ENCODE results near the gene GATD1. TPM values are rescaled to one million over a fixed set of nuclear protein-coding genes. Genes with fewer than 3 reads are reported as not detected.
A peak's percentile ranks its signal among the peaks of the same experiment; 100 is the strongest.

Gene GATD1
- total RNA-seq, 2 donors from 2014 or later: 39.9 to 84.9 TPM

DNA sequence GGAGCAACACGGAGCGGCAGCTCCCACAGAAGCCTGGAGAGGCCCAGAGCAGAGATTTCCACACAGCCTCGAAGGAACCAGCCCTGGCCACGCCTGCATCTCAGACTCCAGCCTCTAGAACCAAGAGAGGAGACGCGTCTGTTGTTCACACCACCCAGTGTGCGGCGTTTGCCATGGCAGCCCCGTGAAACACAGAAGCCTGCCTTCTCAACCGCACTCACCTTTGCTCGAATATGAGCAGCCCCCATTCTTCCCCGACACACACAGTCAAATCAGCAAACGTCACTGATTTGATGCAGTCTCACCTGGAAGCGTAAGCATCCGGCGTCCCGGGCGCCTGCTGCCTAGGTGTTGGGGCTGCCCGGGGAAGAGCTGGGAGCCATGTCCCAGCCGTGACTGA, 44.2 kb downstream of the GATD1 start:
- intact Hi-C loops (cut with DNase I): no loop called here
- Histone ChIP-seq H3K9me3 (no peaks in the 10 kb centered on the region), H3K4me1 (peaks cover 5% of the 10 kb centered on the region), H3K9ac (ENCODE audit: low read depth in 2 of 2, low read length in 2 of 2) (no peak overlapping the region), H3K27ac (no peak overlapping the region), H3K36me3 (no peaks in the 10 kb centered on the region), H3K27me3 (no peaks in the 10 kb centered on the region), H3K4me3 (no peak overlapping the region)
- no peak for DNase-seq
- TF ChIP-seq CTCF (IDR thresholded peaks at IDR 0.05): no peak

DNA sequence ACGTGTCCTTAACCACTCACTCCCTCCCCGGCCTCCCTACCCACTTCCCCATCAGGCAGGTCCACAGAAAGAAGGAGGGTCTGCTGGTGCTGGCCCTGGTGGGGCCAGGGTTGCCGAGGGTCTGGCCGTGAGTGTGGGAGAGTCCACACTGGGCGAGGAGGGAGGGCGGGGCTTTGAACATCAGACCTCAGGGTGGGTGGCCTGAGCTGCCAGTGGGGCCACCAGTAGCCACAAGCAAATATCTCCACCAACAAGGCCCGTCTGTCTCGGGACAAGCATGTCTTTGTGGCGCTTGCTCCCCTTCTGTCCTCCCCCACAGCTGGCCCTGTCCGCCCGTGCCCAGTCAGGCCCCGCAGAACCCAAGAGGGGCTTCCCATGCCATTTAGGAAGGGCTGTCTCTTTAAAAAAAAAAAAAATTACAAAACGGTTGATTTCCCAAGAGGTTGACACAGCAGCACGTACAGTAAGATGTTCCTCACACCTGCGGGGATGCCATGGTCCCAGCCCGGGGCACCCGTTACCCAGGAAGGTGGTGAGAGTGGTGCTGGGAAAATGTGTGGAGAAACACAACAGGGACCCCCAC, 47.7 kb downstream of the GATD1 start:
- no peak overlapping the region for H3K9ac ChIP-seq (ENCODE audit: low read depth in 2 of 2, low read length in 2 of 2)
- no peak overlapping the region for H3K27ac ChIP-seq
- no peak for TF ChIP-seq CTCF (IDR thresholded peaks at IDR 0.05)
- H3K4me1 ChIP-seq: peaks cover 30% of the 10 kb centered on the region
- H3K27me3 ChIP-seq: peaks cover 5% of the 10 kb centered on the region
- intact Hi-C loops (cut with DNase I): loop anchor here (5.0 to 10.0 kb wide), 2 partner anchors 67 to 175 kb away; no protein-coding TSS in a partner anchor
- H3K9me3 ChIP-seq: no peaks in the 10 kb centered on the region
- H3K4me3 ChIP-seq: no peak overlapping the region
- DNase-seq: no peak
- H3K36me3 ChIP-seq: no peaks in the 10 kb centered on the region

GRCh38 chr11:728901-729491, 48.3 kb downstream of the GATD1 start:
- Histone ChIP-seq H3K36me3 (no peaks in the 10 kb centered on the region), H3K9me3 (no peaks in the 10 kb centered on the region), H3K4me1 (peaks cover 30% of the 10 kb centered on the region), H3K9ac (ENCODE audit: low read depth in 2 of 2, low read length in 2 of 2) (no peak overlapping the region), H3K27ac (no peak overlapping the region), H3K27me3 (peaks cover 5% of the 10 kb centered on the region), H3K4me3 (no peak overlapping the region)
- no peak for TF ChIP-seq CTCF (IDR thresholded peaks at IDR 0.05)
- intact Hi-C loops (cut with DNase I): loop anchor here (5.0 to 10.0 kb wide), 2 partner anchors 67 to 174 kb away; no protein-coding TSS in a partner anchor
- DNase-seq: no peak

- Histone ChIP-seq H3K4me1 (peaks cover 30% of the 10 kb centered on the region), H3K36me3 (no peaks in the 10 kb centered on the region), H3K9me3 (no peaks in the 10 kb centered on the region), H3K27me3 (peaks cover 5% of the 10 kb centered on the region), H3K27ac (no peak overlapping the region), H3K4me3 (no peak overlapping the region), H3K9ac (ENCODE audit: low read depth in 2 of 2, low read length in 2 of 2) (peak overlapping the region; percentile 34 to 35)
- intact Hi-C loops (cut with DNase I): loop anchor here (5.0 to 10.0 kb wide), 2 partner anchors 66 to 173 kb away; no protein-coding TSS in a partner anchor
- DNase-seq: peak; percentile 85
- peak; percentile 97 for TF ChIP-seq CTCF (IDR thresholded peaks at IDR 0.05)
Measured at GRCh38 chr11:727859-728748, 49.2 kb downstream of the GATD1 start.

DNA sequence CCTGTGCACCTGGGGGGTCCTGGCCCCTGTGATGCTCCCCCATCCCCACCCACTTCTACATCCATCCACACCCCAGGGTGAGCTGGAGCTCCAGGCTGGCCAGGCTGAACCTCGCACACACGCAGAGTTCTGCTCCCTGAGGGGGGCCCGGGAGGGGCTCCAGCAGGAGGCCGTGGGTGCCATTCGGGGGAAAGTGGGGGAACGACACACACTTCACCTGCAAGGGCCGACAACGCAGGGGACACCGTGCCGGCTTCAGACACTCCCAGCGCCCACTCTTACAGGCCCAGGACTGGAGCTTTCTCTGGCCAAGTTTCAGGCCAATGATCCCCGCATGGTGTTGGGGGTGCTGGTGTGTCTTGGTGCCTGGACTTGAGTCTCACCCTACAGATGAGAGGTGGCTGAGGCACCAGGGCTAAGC, 50.0 kb downstream of the GATD1 start:
- peak overlapping the region in 1 of 2 donors; percentile 34 for H3K9ac ChIP-seq (ENCODE audit: low read depth in 2 of 2, low read length in 2 of 2)
- intact Hi-C loops (cut with DNase I): loop anchor here (5.0 to 10.0 kb wide), 2 partner anchors 65 to 172 kb away; no protein-coding TSS in a partner anchor
- peaks cover 5% of the 10 kb centered on the region for H3K27me3 ChIP-seq
- peaks cover 30% of the 10 kb centered on the region for H3K4me1 ChIP-seq
- no peak for TF ChIP-seq CTCF (IDR thresholded peaks at IDR 0.05)
- no peak overlapping the region for H3K27ac ChIP-seq
- no peaks in the 10 kb centered on the region for H3K36me3 ChIP-seq
- no peak for DNase-seq
- no peak overlapping the region for H3K4me3 ChIP-seq
- H3K9me3 ChIP-seq: no peaks in the 10 kb centered on the region

All from colonic mucosa (tissue), 4 donors.